ENCODE results near the gene IL1RAPL2.

- TF ChIP-seq CTCF (IDR thresholded peaks at IDR 0.05) (no peak), MAX (IDR thresholded peaks at IDR 0.05; ENCODE audit: low read depth) (no peak), EP300 (IDR thresholded peaks at IDR 0.05; ENCODE audit: borderline replicate concordance in 1 of 2, low read depth in 1 of 2, low read length in 1 of 2) (no peak), REST (IDR thresholded peaks at IDR 0.05; ENCODE audit: low read depth, low read length) (no peak), SMC3 (IDR thresholded peaks at IDR 0.05; ENCODE audit: low read depth, low read length) (no peak), CHD2 (IDR thresholded peaks at IDR 0.05; ENCODE audit: low read length, partially characterized antibody) (no peak), RFX5 (IDR thresholded peaks at IDR 0.05; ENCODE audit: low read length) (no peak)
These were observed 858.7 kb downstream of the IL1RAPL2 start for GRCh38 chrX:105424729-105425128.

All from SK-N-SH (cell line).